K562 (cell line): ENCODE measurements around the gene NCKIPSD. TPM values are rescaled to one million over a fixed set of nuclear protein-coding genes. Genes with fewer than 3 reads are reported as not detected.

Experiments
- ATAC-seq: fragments of 200-7000 bp; cut with Tn5 transposase; 3 replicates; pipeline ENCODE4 v1.9.1; 2020; ENCODE audit warnings: moderate library complexity
- BruUV-seq: library from RNA; stranded (reverse); fragments of 400-500 nt; replicated peaks from 2 replicates; lab custom pipeline; 2021; lab: Mats Ljungman, UMichigan
- CTCF ChIA-PET: fragments of 300-600 bp; formaldehyde crosslinking; extraction: SDS; loops from one replicate; lab custom pipeline; 2021; ENCODE audit warnings: low intra/inter-chr PET ratio; lab: Yijun Ruan, JAX
- POLR2A ChIA-PET: fragments of 300-600, 350-650 bp; sonication (Branson Sonifier 250); formaldehyde crosslinking; extraction: SDS; loops from one replicate; lab custom pipeline; 2021; ENCODE audit warnings: antibody characterized with exemption, inconsistent platforms; lab: Yijun Ruan, JAX
- DNase-seq, 4 experiments: peaks; one replicate each; pipeline versions ENCODE4 v3.0.0 to v3.0.0-alpha.2; 2011 to 2018; ENCODE audit warnings: low spot score in 3 of 4, mixed read lengths in 3 of 4; ENCODE audit errors: extremely low read depth in 1 of 4
- FAIRE-seq: peaks from 2 replicates; lab custom pipeline; 2011; peaks lifted over from hg19 to GRCh38; lab: Jason Lieb, UNC
- H2AFZ ChIP-seq: 2 replicates; pipeline ENCODE4 v1.6.0; 2011; ENCODE audit warnings: low read depth, low read length, control low read depth, inconsistent platforms
- H3K27ac ChIP-seq: fragments of 200-600 bp; 3 replicates; pipeline ENCODE4 v1.8.0; 2011; ENCODE audit warnings: low read depth, mild to moderate bottlenecking, control low read depth, inconsistent platforms, low read length, moderate library complexity, mixed read lengths; ENCODE audit errors: extremely low read depth
- H3K27me3 ChIP-seq, 2 experiments: fragments of 300-600 bp in 1 of 2; 2 replicates in 1 of 2; 3 replicates in 1 of 2; pipeline versions ENCODE4 v1.6.0 to v1.8.0; 2011; ENCODE audit warnings: inconsistent platforms in 2 of 2, low read length in 2 of 2, mild to moderate bottlenecking in 1 of 2, mixed read lengths in 1 of 2, moderate library complexity in 1 of 2; ENCODE audit not compliant: control insufficient read depth in 2 of 2, insufficient read depth in 2 of 2
- H3K36me3 ChIP-seq: fragments of 300-600 bp; 3 replicates; pipeline ENCODE4 v1.8.0; 2011; ENCODE audit warnings: mild to moderate bottlenecking, low read length, inconsistent platforms; ENCODE audit not compliant: control insufficient read depth, insufficient read depth
- H3K4me1 ChIP-seq, 2 experiments: fragments of 200-600 bp in 1 of 2; replicated peaks in 1 of 2; 2 replicates in 1 of 2; 3 replicates in 1 of 2; pipeline versions ENCODE4 v1.5.1 to v1.8.0; 2011; ENCODE audit warnings: inconsistent platforms in 2 of 2, low read length in 2 of 2, mild to moderate bottlenecking in 1 of 2, mixed read lengths in 1 of 2, moderate library complexity in 1 of 2; ENCODE audit not compliant: control insufficient read depth in 2 of 2, insufficient read depth in 2 of 2
- H3K4me2 ChIP-seq: 2 replicates; pipeline ENCODE4 v1.6.1; 2011; ENCODE audit warnings: low read length, control low read depth, inconsistent platforms, mixed read lengths; ENCODE audit not compliant: insufficient read depth
- H3K4me3 ChIP-seq: fragments of 200-600 bp; sonication (generic), shearing (Covaris generic); 2 replicates; pipeline ENCODE4 v1.5.1; 2016; ENCODE audit warnings: control low read depth, inconsistent platforms
- H3K79me2 ChIP-seq: fragments of 200-600 bp; 3 replicates; pipeline ENCODE4 v1.8.0; 2011; ENCODE audit warnings: low read length, inconsistent platforms; ENCODE audit not compliant: control insufficient read depth, insufficient read depth
- H3K9ac ChIP-seq, 2 experiments: 2 replicates each; pipeline versions ENCODE4 v1.6.0 to v1.6.1; 2011; ENCODE audit warnings: low read depth in 2 of 2, low read length in 2 of 2, control low read depth in 1 of 2, inconsistent platforms in 1 of 2, mild to moderate bottlenecking in 1 of 2, mixed read lengths in 1 of 2; ENCODE audit not compliant: insufficient read depth in 1 of 2
- H3K9me1 ChIP-seq: one replicate; pipeline ENCODE4 v1.6.0; 2011; ENCODE audit warnings: inconsistent platforms, mild to moderate bottlenecking, low read length, moderate library complexity; ENCODE audit not compliant: control insufficient read depth, insufficient read depth
- H3K9me3 ChIP-seq: replicated peaks from 2 replicates; pipeline ENCODE4 v1.5.1; 2011; ENCODE audit warnings: low read depth, low read length, inconsistent platforms; ENCODE audit not compliant: control insufficient read depth, insufficient read depth
- H4K20me1 ChIP-seq: replicated peaks from 2 replicates; pipeline ENCODE4 v1.6.1; 2011; ENCODE audit warnings: low read length, inconsistent platforms, mixed read lengths; ENCODE audit not compliant: control insufficient read depth, insufficient read depth
- BCOR ChIP-seq: fragments of 450-650 bp; IDR thresholded peaks from 2 replicates; pipeline ENCODE4 v1.6.1; 2016
- CEBPB ChIP-seq: fragments of 450-650 bp; IDR thresholded peaks from 2 replicates; pipeline ENCODE4 v1.6.1; 2016; ENCODE audit warnings: missing genetic modification characterization, missing compliant biosample characterization
- FOXP1 ChIP-seq: sonication (generic); formaldehyde crosslinking; IDR thresholded peaks from 2 replicates; pipeline ENCODE4 v1.8.0; 2022; ENCODE audit warnings: mild to moderate bottlenecking, missing genetic modification reagents
- HNRNPLL ChIP-seq: fragments of 200-400 bp; formaldehyde crosslinking; IDR thresholded peaks from 2 replicates; pipeline ENCODE4 v1.6.1; 2017; ENCODE audit warnings: low read length, low read depth, mild to moderate bottlenecking; ENCODE audit not compliant: poor library complexity, severe bottlenecking
- PRPF4 ChIP-seq: fragments of 200-400 bp; formaldehyde crosslinking; IDR thresholded peaks from one replicate; pipeline ENCODE4 v1.6.1; 2017; ENCODE audit warnings: low read length, low read depth, mild to moderate bottlenecking; ENCODE audit not compliant: insufficient read depth, poor library complexity, severe bottlenecking
- XRCC3 ChIP-seq: fragments of 450-650 bp; IDR thresholded peaks from 2 replicates; pipeline ENCODE4 v1.6.1; 2017; ENCODE audit warnings: mild to moderate bottlenecking, moderate library complexity
- ZNF766 ChIP-seq: fragments of 200-800 bp; sonication (Bioruptor generic); conservative IDR thresholded peaks from 2 replicates; pipeline ENCODE4 v1.6.1; 2016; ENCODE audit warnings: missing genetic modification characterization, missing compliant biosample characterization
- ZSCAN29 ChIP-seq: fragments of 450-650 bp; IDR thresholded peaks from 2 replicates; pipeline ENCODE4 v1.6.1; 2017
- in situ Hi-C: fragments of 300-500 bp; cut with MboI; formaldehyde crosslinking; loops from 4 replicates; pipeline ENCODE4 v1.15.0; 2018; ENCODE audit warnings: inconsistent platforms, mixed read lengths
- intact Hi-C: fragments of 100-400 bp; cut with micrococcal nuclease; formaldehyde crosslinking; loops from 2 replicates; pipeline ENCODE4 v1.14.2; 2022
- polyA plus RNA-seq, 8 experiments: library from polyadenylated mRNA; depleted of rRNA in 4 of 8; stranded (reverse) in 5 of 8; unstranded in 3 of 8; fragments of >200 nt; fragmentation: Nextera tagmentation in 2 of 8; fragmentation: Illumina TruSeq in 1 of 8; extraction: Ambion mirVana in 2 of 8; extraction: Trizol in 1 of 8; gene quantifications; 2 replicates each; pipeline versions ENCODE4 v1.2.1 to v1.2.3, GENCODE V29; 2011 to 2014; ENCODE audit warnings: inconsistent platforms in 1 of 8, missing spikeins in 1 of 8
- total RNA-seq, 7 experiments: library from RNA; depleted of rRNA in 6 of 7; stranded (reverse); fragments of >200 nt in 6 of 7; fragmentation: Illumina TruSeq in 2 of 7; extraction: Trizol in 2 of 7; gene quantifications; 2 replicates each; pipeline versions ENCODE4 v1.2.1 to v1.2.3, GENCODE V29; 2011 to 2021; ENCODE audit warnings: low replicate concordance in 1 of 7
- TF ChIP-seq, protein P1 (sequence below): fragments of 250-450 bp; sonication (Bioruptor Pico); IDR thresholded peaks from 2 replicates; pipeline ENCODE4 v1.9.0; 2021; ENCODE audit warnings: mild to moderate bottlenecking, inconsistent platforms

Gene NCKIPSD
- total and polyA plus RNA-seq, 9 of the 15 experiments (the other 6 are each of a cell fraction or from before 2014, with no cell fraction given) = 0.49 to 24.4 (median 12.3) TPM

DNA sequence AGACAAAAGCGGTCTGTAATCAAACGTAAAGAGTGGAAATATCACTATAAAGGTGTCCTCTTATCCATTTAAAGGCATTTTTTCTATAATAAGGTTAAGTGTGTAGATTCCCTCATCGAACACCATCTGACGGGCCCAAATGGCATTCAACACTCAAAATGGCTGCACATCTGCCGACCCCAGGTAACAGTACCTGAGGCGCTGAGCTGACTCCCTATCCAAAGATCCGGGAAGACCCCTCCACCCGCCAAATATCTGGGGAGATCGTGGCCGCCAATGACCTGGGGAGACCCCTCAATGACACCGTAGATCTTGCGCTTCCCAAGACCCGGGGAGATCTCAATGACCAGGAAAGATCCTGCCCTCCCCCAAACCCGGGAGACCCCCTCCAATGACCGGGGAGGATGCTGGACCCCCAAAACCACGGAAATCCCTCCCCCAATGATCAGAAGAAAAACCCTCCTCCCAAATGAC is 30.8 kb upstream of the NCKIPSD start (continued):
- TF ChIP-seq ZNF766 (no peak), ZSCAN29 (no peak)
- TF ChIP-seq, protein P1, sequence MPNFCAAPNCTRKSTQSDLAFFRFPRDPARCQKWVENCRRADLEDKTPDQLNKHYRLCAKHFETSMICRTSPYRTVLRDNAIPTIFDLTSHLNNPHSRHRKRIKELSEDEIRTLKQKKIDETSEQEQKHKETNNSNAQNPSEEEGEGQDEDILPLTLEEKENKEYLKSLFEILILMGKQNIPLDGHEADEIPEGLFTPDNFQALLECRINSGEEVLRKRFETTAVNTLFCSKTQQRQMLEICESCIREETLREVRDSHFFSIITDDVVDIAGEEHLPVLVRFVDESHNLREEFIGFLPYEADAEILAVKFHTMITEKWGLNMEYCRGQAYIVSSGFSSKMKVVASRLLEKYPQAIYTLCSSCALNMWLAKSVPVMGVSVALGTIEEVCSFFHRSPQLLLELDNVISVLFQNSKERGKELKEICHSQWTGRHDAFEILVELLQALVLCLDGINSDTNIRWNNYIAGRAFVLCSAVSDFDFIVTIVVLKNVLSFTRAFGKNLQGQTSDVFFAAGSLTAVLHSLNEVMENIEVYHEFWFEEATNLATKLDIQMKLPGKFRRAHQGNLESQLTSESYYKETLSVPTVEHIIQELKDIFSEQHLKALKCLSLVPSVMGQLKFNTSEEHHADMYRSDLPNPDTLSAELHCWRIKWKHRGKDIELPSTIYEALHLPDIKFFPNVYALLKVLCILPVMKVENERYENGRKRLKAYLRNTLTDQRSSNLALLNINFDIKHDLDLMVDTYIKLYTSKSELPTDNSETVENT = no peak

- Histone ChIP-seq H3K9ac (peak overlapping the region; percentile 43 to 98; a peak in 1 of 4 replicates), H3K4me1 (peaks cover 3 to 9% of the 10 kb centered on the region in 2 experiments; a peak in 4 of 5 replicates), H3K27ac (no peak overlapping the region), H2AFZ (no peak overlapping the region), H4K20me1 (no peaks in the 10 kb centered on the region), H3K4me3 (no peak overlapping the region; the same call in 1 of the 2 replicates), H3K4me2 (no peak overlapping the region), H3K27me3 (no peaks in the 10 kb centered on the region), H3K79me2 (peaks cover 64% of the 10 kb centered on the region), H3K9me1 (no peaks in the 10 kb centered on the region), H3K9me3 (no peaks in the 10 kb centered on the region), H3K36me3 (peaks cover 42% of the 10 kb centered on the region)
- ATAC-seq (no peak), FAIRE-seq (no peak), DNase-seq (no peak)
- no TSS peak for BruUV-seq
- ChIA-PET POLR2A (interaction anchor here (1.0 to 2.3 kb wide), 2 partner anchors 8 to 12 kb away, joined by 3 to 13 read pairs; no protein-coding TSS in a partner anchor), CTCF (interaction anchor here (0.6 kb wide), 1 partner anchor 280 kb away, joined by 3 read pairs; no protein-coding TSS in a partner anchor)
- in situ Hi-C loops (no loop called here), intact Hi-C loops (no loop called here)
- TF ChIP-seq XRCC3 = no peak
- TF ChIP-seq FOXP1 = no peak
- TF ChIP-seq BCOR = no peak
- no peak for TF ChIP-seq ZSCAN29
- no peak for TF ChIP-seq CEBPB (tag)
- no peak for TF ChIP-seq PRPF4
- TF ChIP-seq HNRNPLL = no peak
These were observed 29.6 kb upstream of the NCKIPSD start for GRCh38 chr3:48715174-48715800.
